Right atrium auricular region (tissue), 2 donors: ENCODE measurements around the gene WSB1. TPM values are rescaled to one million over a fixed set of nuclear protein-coding genes. Genes with fewer than 3 reads are reported as not detected.
A peak's percentile ranks its signal among the peaks of the same experiment; 100 is the strongest.

ENCODE experiments used
- DNase-seq: peaks from one replicate; pipeline ENCODE4 v3.0.0-alpha.2; 2019; ENCODE audit warnings: low spot score
- H3K27ac ChIP-seq, 2 donors: fragments of 200-600 bp; sonication (generic); 1 replicate in 1 of 2; 2 replicates in 1 of 2; pipeline ENCODE4 v1.5.1; 2016 to 2019
- H3K27me3 ChIP-seq, 2 donors: fragments of 200-600 bp; sonication (generic); one replicate each; pipeline versions ENCODE4 v1.5.1 to v1.6.0; 2017 to 2019
- H3K36me3 ChIP-seq: fragments of 200-600 bp; sonication (generic); one replicate; pipeline ENCODE4 v1.5.1; 2016
- H3K4me1 ChIP-seq, 2 donors: fragments of 200-600 bp; sonication (generic); one replicate each; pipeline versions ENCODE4 v1.5.1 to v1.6.0; 2017 to 2019
- H3K4me3 ChIP-seq, 2 donors: fragments of 200-600 bp; sonication (generic); 1 replicate in 1 of 2; 2 replicates in 1 of 2; pipeline ENCODE4 v1.5.1; 2017 to 2019; ENCODE audit warnings: mild to moderate bottlenecking in 1 of 2, moderate library complexity in 1 of 2
- H3K9me3 ChIP-seq, 2 donors: fragments of 200-600 bp; sonication (generic); one replicate each; pipeline ENCODE4 v1.5.1; 2019
- CTCF ChIP-seq, 2 donors: fragments of 200-600 bp; sonication (generic); IDR thresholded peaks; one replicate each; pipeline ENCODE4 v1.5.1; 2019; ENCODE audit warnings: antibody characterized with exemption in 2 of 2
- total RNA-seq, 2 donors: library from RNA; depleted of rRNA; stranded (reverse); fragments of >200 nt; gene quantifications; one replicate each; pipeline ENCODE4 v1.1.0, GENCODE V29; 2016

WSB1 gene
- 10 to 100 TPM; 38.0 to 44.7 TPM for total RNA-seq

GRCh38 chr17:27293898-27294688, at the start of gene WSB1:
Gene WSB1, plus strand, starts transcription at chr17:27294114. Its CDS starts 282 bp downstream, at chr17:27294396.
- no peak for TF ChIP-seq CTCF (IDR thresholded peaks at IDR 0.05)
- Histone ChIP-seq H3K9me3 (no peaks in the 10 kb centered on the region), H3K4me1 (peaks cover 0 to 35% of the 10 kb centered on the region in 2 donors), H3K27me3 (no peaks in the 10 kb centered on the region), H3K27ac (peak within 1 kb of the TSS; percentile 98 to 99), H3K4me3 (peak within 1 kb of the TSS; percentile 74 to 89), H3K36me3 (no peaks in the 10 kb centered on the region)
- DNase-seq = peak; percentile 95

GRCh38 chr17:27244491-27245223, 49.3 kb upstream of the WSB1 start:
- Histone ChIP-seq H3K36me3 (no peaks in the 10 kb centered on the region), H3K9me3 (no peaks in the 10 kb centered on the region), H3K27ac (peak overlapping the region; percentile 83 to 84), H3K4me3 (peak overlapping the region in 1 of 2 donors; percentile 24), H3K4me1 (peaks cover 0 to 59% of the 10 kb centered on the region in 2 donors), H3K27me3 (no peaks in the 10 kb centered on the region)
- no peak for TF ChIP-seq CTCF (IDR thresholded peaks at IDR 0.05)
- peak; percentile 87 for DNase-seq

GRCh38 chr17:27245230-27245696, 48.7 kb upstream of the WSB1 start:
- peak; percentile 91 for DNase-seq
- Histone ChIP-seq H3K4me3 (peak overlapping the region in 1 of 2 donors; percentile 24), H3K9me3 (no peaks in the 10 kb centered on the region), H3K27ac (peak overlapping the region; percentile 83 to 84), H3K4me1 (peaks cover 0 to 56% of the 10 kb centered on the region in 2 donors), H3K36me3 (no peaks in the 10 kb centered on the region), H3K27me3 (no peaks in the 10 kb centered on the region)
- TF ChIP-seq CTCF (IDR thresholded peaks at IDR 0.05) = peak; percentile 40 to 90

- no peak for DNase-seq
- H3K9me3 ChIP-seq = no peaks in the 10 kb centered on the region
- no peaks in the 10 kb centered on the region for H3K27me3 ChIP-seq
- H3K4me3 ChIP-seq = no peak overlapping the region
- H3K36me3 ChIP-seq = no peaks in the 10 kb centered on the region
- TF ChIP-seq CTCF (IDR thresholded peaks at IDR 0.05) = no peak
- peaks cover 0 to 49% of the 10 kb centered on the region in 2 donors for H3K4me1 ChIP-seq
- H3K27ac ChIP-seq = peak overlapping the region; percentile 83 to 84
Measured at GRCh38 chr17:27246537-27246936, 47.4 kb upstream of the WSB1 start.

GRCh38 chr17:27247071-27247957, 46.6 kb upstream of the WSB1 start:
- H3K9me3 ChIP-seq = no peaks in the 10 kb centered on the region
- no peak for TF ChIP-seq CTCF (IDR thresholded peaks at IDR 0.05)
- no peaks in the 10 kb centered on the region for H3K36me3 ChIP-seq
- DNase-seq = peak; percentile 85
- H3K27ac ChIP-seq = peak overlapping the region; percentile 73 to 84
- peaks cover 0 to 43% of the 10 kb centered on the region in 2 donors for H3K4me1 ChIP-seq
- H3K27me3 ChIP-seq = no peaks in the 10 kb centered on the region
- H3K4me3 ChIP-seq = no peak overlapping the region
